Measurements from ENCODE around the gene H1-8. TPM values are rescaled to one million over a fixed set of nuclear protein-coding genes. Genes with fewer than 3 reads are reported as not detected.

Gene H1-8
- total RNA-seq, 4 donors from 2014 or later, result not detected

- TF ChIP-seq CTCF (IDR thresholded peaks at IDR 0.05; ENCODE audit: low read depth), result no peak
These were observed 41.7 kb downstream of the H1-8 start for GRCh38 chr3:129584631-129585030.

- no peak for TF ChIP-seq CTCF (IDR thresholded peaks at IDR 0.05; ENCODE audit: low read depth)
These were observed 43.1 kb downstream of the H1-8 start for GRCh38 chr3:129585949-129586657.

GRCh38 chr3:129586746-129587430, 43.9 kb downstream of the H1-8 start:
- TF ChIP-seq CTCF (IDR thresholded peaks at IDR 0.05; ENCODE audit: low read depth), result no peak

GRCh38 chr3:129587566-129588210, 44.7 kb downstream of the H1-8 start:
- TF ChIP-seq CTCF (IDR thresholded peaks at IDR 0.05; ENCODE audit: low read depth), result no peak

- TF ChIP-seq CTCF (IDR thresholded peaks at IDR 0.05; ENCODE audit: low read depth), result no peak
These were observed 47.2 kb downstream of the H1-8 start for GRCh38 chr3:129590215-129590614.

GRCh38 chr3:129591932-129592331, 49.0 kb downstream of the H1-8 start:
- no peak for TF ChIP-seq CTCF (IDR thresholded peaks at IDR 0.05; ENCODE audit: low read depth)
